ENCODE data around the gene GABRA1.

Gene GABRA1

DNA sequence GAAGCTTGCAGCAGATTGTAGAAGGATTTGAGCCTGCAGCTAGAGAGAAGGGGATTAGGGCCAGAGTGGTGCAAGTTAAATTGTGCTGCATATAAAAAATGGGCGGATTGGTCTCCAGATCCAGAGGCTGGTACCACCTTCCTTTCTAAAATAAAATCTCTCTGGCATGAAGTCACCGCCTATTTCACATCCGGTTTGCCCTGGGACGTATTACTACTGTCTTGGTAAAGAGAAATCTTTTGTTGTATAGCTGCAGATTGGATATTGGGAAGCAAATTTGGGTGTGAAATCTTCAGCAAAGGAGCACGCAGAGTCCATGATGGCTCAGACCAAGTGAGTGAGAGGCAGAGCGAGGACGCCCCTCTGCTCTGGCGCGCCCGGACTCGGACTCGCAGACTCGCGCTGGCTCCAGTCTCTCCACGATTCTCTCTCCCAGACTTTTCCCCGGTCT lies at the start of gene GABRA1:
GABRA1 (plus strand) TSS at position 180 of the 451 bp plus-strand sequence. CDS start 2,691 bp downstream, outside the sequence.
- no peaks in the 10 kb centered on the region for H3K36me3 Mint-ChIP-seq (ENCODE audit: low read depth)
- no peaks in the 10 kb centered on the region for H3K4me1 Mint-ChIP-seq (ENCODE audit: low read depth)
- no peaks in the 10 kb centered on the region for H3K9me3 Mint-ChIP-seq
- peaks cover 19% of the 10 kb centered on the region for H3K27me3 Mint-ChIP-seq (ENCODE audit: low read depth)
- H3K4me3 Mint-ChIP-seq = no peak within 1 kb of the TSS
- no peak within 1 kb of the TSS for H3K27ac Mint-ChIP-seq

DNA sequence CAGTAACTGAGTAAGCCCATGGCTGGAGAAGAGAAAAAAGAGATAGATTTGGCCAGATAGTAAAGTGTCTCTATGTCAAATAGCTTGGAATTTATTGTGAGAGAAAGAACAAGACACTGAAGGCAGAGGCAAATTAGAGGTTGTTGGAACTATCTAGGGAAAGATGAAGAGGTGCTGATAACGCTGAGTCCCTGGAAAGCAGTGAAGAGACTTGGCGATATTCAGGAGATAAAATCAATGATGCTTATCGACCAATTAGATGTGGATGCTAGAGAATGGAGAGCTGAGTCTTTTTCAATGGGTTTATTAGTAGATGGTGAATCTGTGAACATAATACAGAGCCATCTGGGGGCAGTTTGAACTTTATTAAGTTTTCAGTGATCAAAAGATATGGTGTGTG lies 48.6 kb upstream of the GABRA1 start:
- no peaks in the 10 kb centered on the region for H3K9me3 Mint-ChIP-seq
- no peaks in the 10 kb centered on the region for H3K36me3 Mint-ChIP-seq (ENCODE audit: low read depth)
- H3K27me3 Mint-ChIP-seq (ENCODE audit: low read depth) = no peaks in the 10 kb centered on the region
- H3K27ac Mint-ChIP-seq = no peak overlapping the region
- H3K4me1 Mint-ChIP-seq (ENCODE audit: low read depth) = no peaks in the 10 kb centered on the region
- H3K4me3 Mint-ChIP-seq = no peak overlapping the region

DNA sequence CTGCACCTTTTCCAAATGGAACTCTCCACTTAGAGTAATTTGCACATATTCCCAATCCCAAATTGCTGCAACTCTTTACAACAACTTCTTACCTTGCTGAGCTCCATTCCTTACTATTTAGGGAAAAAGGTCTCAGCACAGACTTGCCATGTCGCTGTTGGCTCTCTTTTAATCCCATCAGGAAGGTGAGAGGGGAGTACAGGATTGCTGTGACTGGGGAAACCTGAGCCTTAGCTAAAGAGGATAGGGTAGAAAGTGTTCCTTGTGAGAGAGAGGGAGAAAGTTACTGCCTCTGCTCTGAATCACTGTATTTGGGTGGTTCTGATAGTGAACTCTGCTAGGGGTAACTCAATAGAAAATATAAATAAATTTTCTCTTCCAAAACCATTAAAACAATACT lies 43.7 kb upstream of the GABRA1 start:
- H3K36me3 Mint-ChIP-seq (ENCODE audit: low read depth) = no peaks in the 10 kb centered on the region
- H3K27ac Mint-ChIP-seq = no peak overlapping the region
- H3K27me3 Mint-ChIP-seq (ENCODE audit: low read depth) = no peaks in the 10 kb centered on the region
- H3K4me3 Mint-ChIP-seq = no peak overlapping the region
- H3K9me3 Mint-ChIP-seq = no peaks in the 10 kb centered on the region
- H3K4me1 Mint-ChIP-seq (ENCODE audit: low read depth) = no peaks in the 10 kb centered on the region

DNA sequence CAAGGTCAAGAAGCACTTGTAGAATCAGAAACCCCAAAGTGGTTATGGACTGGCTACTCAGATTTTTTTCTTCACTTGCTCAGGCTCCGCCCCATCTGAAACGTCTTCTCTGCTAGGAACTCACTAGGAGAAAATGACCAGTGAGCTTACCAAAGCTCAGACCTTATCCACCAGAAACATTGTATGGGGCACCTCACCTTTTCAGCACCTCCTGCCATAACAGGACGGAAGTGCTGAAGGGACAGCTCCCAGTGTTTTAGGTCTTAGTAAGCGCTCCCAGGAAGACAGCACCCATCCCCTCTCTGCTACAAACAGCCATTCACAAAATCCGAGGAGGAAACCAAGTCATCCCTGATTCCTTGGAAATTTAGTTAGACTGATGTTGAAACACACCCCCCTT lies 1.2 kb upstream of the GABRA1 start:
- Mint-ChIP-seq H3K4me3 (no peak overlapping the region), H3K4me1 (ENCODE audit: low read depth) (no peaks in the 10 kb centered on the region), H3K9me3 (no peaks in the 10 kb centered on the region), H3K36me3 (ENCODE audit: low read depth) (no peaks in the 10 kb centered on the region), H3K27ac (no peak overlapping the region), H3K27me3 (ENCODE audit: low read depth) (peaks cover 19% of the 10 kb centered on the region)

DNA sequence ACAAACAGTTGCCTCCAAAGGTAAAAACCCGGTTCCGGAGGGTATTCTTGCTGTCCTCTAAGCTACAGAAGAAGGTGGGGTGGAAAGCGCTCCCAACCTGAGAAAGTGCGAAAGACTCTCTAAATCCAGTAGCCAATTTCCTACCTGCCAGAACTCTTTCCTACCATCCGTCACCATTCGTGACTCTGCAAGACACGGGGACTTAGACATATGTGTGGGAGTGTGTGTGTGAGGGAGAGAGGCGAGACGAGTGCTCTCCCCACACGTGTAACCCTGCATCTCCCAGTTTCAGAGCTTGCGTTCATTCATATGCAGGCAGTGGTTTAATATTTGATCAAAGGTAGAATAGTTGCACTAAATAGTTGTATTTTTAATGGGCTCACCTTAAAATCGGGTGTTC lies 473 bp upstream of the GABRA1 start:
- H3K36me3 Mint-ChIP-seq (ENCODE audit: low read depth) = no peaks in the 10 kb centered on the region
- H3K4me1 Mint-ChIP-seq (ENCODE audit: low read depth) = no peaks in the 10 kb centered on the region
- H3K9me3 Mint-ChIP-seq = no peaks in the 10 kb centered on the region
- no peak overlapping the region for H3K27ac Mint-ChIP-seq
- no peak overlapping the region for H3K4me3 Mint-ChIP-seq
- H3K27me3 Mint-ChIP-seq (ENCODE audit: low read depth) = peaks cover 19% of the 10 kb centered on the region

GRCh38 chr5:161850491-161850890 lies 2.6 kb downstream of the GABRA1 start:
- Mint-ChIP-seq H3K27ac (no peak overlapping the region), H3K4me3 (no peak overlapping the region), H3K36me3 (ENCODE audit: low read depth) (no peaks in the 10 kb centered on the region), H3K9me3 (no peaks in the 10 kb centered on the region), H3K4me1 (ENCODE audit: low read depth) (no peaks in the 10 kb centered on the region), H3K27me3 (ENCODE audit: low read depth) (peaks cover 19% of the 10 kb centered on the region)

- peaks cover 19% of the 10 kb centered on the region for H3K27me3 Mint-ChIP-seq (ENCODE audit: low read depth)
- no peaks in the 10 kb centered on the region for H3K9me3 Mint-ChIP-seq
- H3K36me3 Mint-ChIP-seq (ENCODE audit: low read depth) = no peaks in the 10 kb centered on the region
- H3K27ac Mint-ChIP-seq = no peak overlapping the region
- no peaks in the 10 kb centered on the region for H3K4me1 Mint-ChIP-seq (ENCODE audit: low read depth)
- H3K4me3 Mint-ChIP-seq = no peak overlapping the region
Observed at GRCh38 chr5:161851691-161852299, 3.9 kb downstream of the GABRA1 start.

DNA sequence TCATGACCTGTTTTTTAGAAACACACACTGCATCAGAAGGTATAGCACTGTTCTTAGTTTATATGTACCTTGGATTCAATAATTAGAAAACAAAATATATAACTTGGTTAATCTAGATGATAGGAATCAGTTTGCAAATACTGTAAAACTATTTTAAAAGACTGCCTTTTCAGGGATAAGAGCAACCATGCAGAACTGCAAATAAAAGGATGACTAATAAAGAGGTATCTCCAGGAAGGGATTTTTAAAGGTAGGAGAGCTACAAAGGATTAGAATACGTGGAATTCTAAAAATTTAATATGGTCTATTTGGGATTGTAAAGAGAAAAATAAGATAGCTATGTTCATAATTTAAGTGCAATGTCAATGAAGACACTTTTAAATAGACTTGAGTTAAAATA lies 9.4 kb downstream of the GABRA1 start:
- H3K4me3 Mint-ChIP-seq = no peak overlapping the region
- H3K27ac Mint-ChIP-seq = no peak overlapping the region
- H3K4me1 Mint-ChIP-seq (ENCODE audit: low read depth) = no peaks in the 10 kb centered on the region
- no peaks in the 10 kb centered on the region for H3K36me3 Mint-ChIP-seq (ENCODE audit: low read depth)
- no peaks in the 10 kb centered on the region for H3K27me3 Mint-ChIP-seq (ENCODE audit: low read depth)
- no peaks in the 10 kb centered on the region for H3K9me3 Mint-ChIP-seq

DNA sequence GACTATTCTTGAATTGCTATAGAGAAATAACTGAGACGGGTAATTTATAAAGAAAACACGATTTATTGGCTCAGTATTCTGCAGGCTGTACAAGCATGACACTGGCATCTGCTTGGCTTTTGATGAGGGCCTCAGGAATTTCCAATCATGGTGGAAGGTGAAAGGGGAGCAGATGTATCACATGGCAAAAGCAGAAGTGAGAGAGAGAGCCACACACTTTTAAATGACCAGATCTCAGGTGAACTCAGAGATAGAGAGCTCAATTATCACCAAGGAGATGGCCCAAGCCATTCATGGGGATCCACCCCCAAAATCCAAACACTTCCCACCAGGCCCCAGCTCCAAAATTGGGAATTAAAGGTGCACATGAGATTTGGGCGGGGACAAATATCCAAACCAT lies 15.3 kb downstream of the GABRA1 start:
- Mint-ChIP-seq H3K27me3 (ENCODE audit: low read depth) (no peaks in the 10 kb centered on the region), H3K36me3 (ENCODE audit: low read depth) (no peaks in the 10 kb centered on the region), H3K4me3 (no peak overlapping the region), H3K27ac (no peak overlapping the region), H3K4me1 (ENCODE audit: low read depth) (no peaks in the 10 kb centered on the region), H3K9me3 (no peaks in the 10 kb centered on the region)

- Mint-ChIP-seq H3K27me3 (ENCODE audit: low read depth) (no peaks in the 10 kb centered on the region), H3K4me1 (ENCODE audit: low read depth) (no peaks in the 10 kb centered on the region), H3K9me3 (no peaks in the 10 kb centered on the region), H3K36me3 (ENCODE audit: low read depth) (no peaks in the 10 kb centered on the region), H3K4me3 (no peak overlapping the region), H3K27ac (no peak overlapping the region)
Observed at GRCh38 chr5:161863811-161864210, 15.9 kb downstream of the GABRA1 start.

DNA sequence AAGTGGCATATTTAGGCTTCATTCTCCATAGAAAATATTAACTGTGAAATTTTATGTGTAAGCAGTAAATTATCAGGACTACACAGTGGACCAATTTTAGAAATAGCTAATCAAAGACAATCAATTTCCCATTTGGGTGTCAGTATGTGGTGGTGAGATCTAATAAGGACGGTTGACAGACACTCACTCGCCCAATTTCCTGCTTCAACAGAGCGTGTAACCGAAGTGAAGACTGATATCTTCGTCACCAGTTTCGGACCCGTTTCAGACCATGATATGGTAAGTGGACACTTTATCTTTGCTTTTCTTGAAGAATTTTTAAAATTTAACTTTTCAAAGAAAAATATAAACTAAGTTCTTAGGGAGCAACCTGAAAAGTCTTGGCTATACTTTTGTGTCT lies 17.6 kb downstream of the GABRA1 start:
- no peak overlapping the region for H3K27ac Mint-ChIP-seq
- no peaks in the 10 kb centered on the region for H3K4me1 Mint-ChIP-seq (ENCODE audit: low read depth)
- H3K4me3 Mint-ChIP-seq = no peak overlapping the region
- H3K36me3 Mint-ChIP-seq (ENCODE audit: low read depth) = no peaks in the 10 kb centered on the region
- no peaks in the 10 kb centered on the region for H3K27me3 Mint-ChIP-seq (ENCODE audit: low read depth)
- no peaks in the 10 kb centered on the region for H3K9me3 Mint-ChIP-seq

GRCh38 chr5:161889971-161890370 lies 42.1 kb downstream of the GABRA1 start:
- no peak overlapping the region for H3K27ac Mint-ChIP-seq
- H3K4me1 Mint-ChIP-seq (ENCODE audit: low read depth) = no peaks in the 10 kb centered on the region
- no peaks in the 10 kb centered on the region for H3K36me3 Mint-ChIP-seq (ENCODE audit: low read depth)
- no peaks in the 10 kb centered on the region for H3K27me3 Mint-ChIP-seq (ENCODE audit: low read depth)
- H3K9me3 Mint-ChIP-seq = no peaks in the 10 kb centered on the region
- H3K4me3 Mint-ChIP-seq = no peak overlapping the region

- no peaks in the 10 kb centered on the region for H3K27me3 Mint-ChIP-seq (ENCODE audit: low read depth)
- no peak overlapping the region for H3K4me3 Mint-ChIP-seq
- no peak overlapping the region for H3K27ac Mint-ChIP-seq
- no peaks in the 10 kb centered on the region for H3K9me3 Mint-ChIP-seq
- no peaks in the 10 kb centered on the region for H3K4me1 Mint-ChIP-seq (ENCODE audit: low read depth)
- no peaks in the 10 kb centered on the region for H3K36me3 Mint-ChIP-seq (ENCODE audit: low read depth)
Observed at GRCh38 chr5:161895514-161895913, 47.6 kb downstream of the GABRA1 start.

- no peak overlapping the region for H3K27ac Mint-ChIP-seq
- no peaks in the 10 kb centered on the region for H3K36me3 Mint-ChIP-seq (ENCODE audit: low read depth)
- H3K9me3 Mint-ChIP-seq = no peaks in the 10 kb centered on the region
- no peaks in the 10 kb centered on the region for H3K27me3 Mint-ChIP-seq (ENCODE audit: low read depth)
- H3K4me1 Mint-ChIP-seq (ENCODE audit: low read depth) = no peaks in the 10 kb centered on the region
- no peak overlapping the region for H3K4me3 Mint-ChIP-seq
Observed at GRCh38 chr5:161897033-161897432, 49.1 kb downstream of the GABRA1 start.

- Mint-ChIP-seq H3K36me3 (ENCODE audit: low read depth) (no peaks in the 10 kb centered on the region), H3K27ac (no peak overlapping the region), H3K4me1 (ENCODE audit: low read depth) (no peaks in the 10 kb centered on the region), H3K9me3 (no peaks in the 10 kb centered on the region), H3K27me3 (ENCODE audit: low read depth) (no peaks in the 10 kb centered on the region), H3K4me3 (no peak overlapping the region)
Observed at GRCh38 chr5:161899590-161899989, 51.7 kb downstream of the GABRA1 start.

DNA sequence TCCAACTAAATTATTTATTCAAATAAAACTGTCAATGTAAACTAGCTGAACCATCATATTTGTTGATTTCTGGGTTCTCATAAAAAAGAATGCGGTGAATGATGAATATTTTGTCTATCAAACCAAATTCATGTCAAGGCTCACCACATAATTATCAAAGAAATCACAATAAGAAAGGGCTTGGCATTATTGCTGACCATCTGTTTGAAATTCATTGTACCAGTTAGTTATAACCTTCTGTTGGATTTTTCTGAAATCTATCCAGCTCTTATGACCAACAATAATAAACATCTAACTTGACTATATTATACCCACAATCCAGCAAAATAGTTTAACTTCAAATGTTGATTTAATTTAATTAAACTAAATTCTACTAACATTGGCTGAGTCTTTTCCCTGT lies 53.1 kb downstream of the GABRA1 start:
- Mint-ChIP-seq H3K4me3 (no peak overlapping the region), H3K27ac (no peak overlapping the region), H3K4me1 (ENCODE audit: low read depth) (no peaks in the 10 kb centered on the region), H3K9me3 (peaks cover 3% of the 10 kb centered on the region), H3K36me3 (ENCODE audit: low read depth) (no peaks in the 10 kb centered on the region), H3K27me3 (ENCODE audit: low read depth) (no peaks in the 10 kb centered on the region)

Measured in T-helper 1 cell treated with Interleukin-12 subunit alpha and Interleukin-12 subunit beta and Interleukin-4 antibody, amounts not matched to agents 30 μg/mL and 1 μg/mL, for 36 hours (primary cell).